Heart left ventricle (tissue), 16 donors: ENCODE results near the gene CD247. TPM values are rescaled to one million over a fixed set of nuclear protein-coding genes. Genes with fewer than 3 reads are reported as not detected.
A peak's percentile ranks its signal among the peaks of the same experiment; 100 is the strongest.

Source experiments
- ATAC-seq, 4 donors: fragments of 200-7000 bp; cut with Tn5 transposase; one replicate each; pipeline ENCODE4 v1.9.1; 2020 to 2022; ENCODE audit warnings: moderate library complexity in 4 of 4, mild to moderate bottlenecking in 3 of 4, moderate number of reproducible peaks in 1 of 4
- DNase-seq, 5 donors: peaks; one replicate each; pipeline ENCODE4 v3.0.0-alpha.2; 2020
- H3K27ac ChIP-seq, 12 donors: fragments of 200-600 bp; sonication (generic) in 4 of 12; one replicate each; pipeline versions ENCODE4 v1.5.0 to v1.8.0; 2016 to 2022; ENCODE audit warnings: mild to moderate bottlenecking in 2 of 12
- H3K27me3 ChIP-seq, 9 donors: fragments of 200-600 bp; sonication (generic) in 2 of 9; one replicate each; pipeline versions ENCODE4 v1.5.1 to v1.8.0; 2016 to 2022; ENCODE audit warnings: mild to moderate bottlenecking in 3 of 9
- H3K36me3 ChIP-seq, 9 donors: fragments of 200-600 bp; sonication (generic) in 2 of 9; one replicate each; pipeline versions ENCODE4 v1.5.0 to v1.8.0; 2018 to 2022; ENCODE audit warnings: mild to moderate bottlenecking in 2 of 9
- H3K4me1 ChIP-seq, 12 donors: fragments of 200-600 bp; sonication (generic) in 4 of 12; one replicate each; pipeline versions ENCODE4 v1.5.0 to v1.8.0; 2016 to 2022; ENCODE audit warnings: mild to moderate bottlenecking in 3 of 12
- H3K4me3 ChIP-seq, 12 donors: fragments of 200-600 bp; sonication (generic) in 4 of 12; one replicate each; pipeline versions ENCODE4 v1.5.0 to v1.8.0; 2017 to 2022; ENCODE audit warnings: mild to moderate bottlenecking in 9 of 12, moderate library complexity in 4 of 12
- H3K9me3 ChIP-seq, 12 donors: fragments of 200-600 bp; sonication (generic) in 4 of 12; one replicate each; pipeline versions ENCODE4 v1.5.0 to v1.8.0; 2016 to 2022; ENCODE audit warnings: mild to moderate bottlenecking in 1 of 12
- CTCF ChIP-seq, 12 donors: fragments of 200-600 bp; sonication (generic) in 4 of 12; IDR thresholded peaks; one replicate each; pipeline versions ENCODE4 v1.5.0 to v1.8.0; 2018 to 2022; ENCODE audit warnings: antibody characterized with exemption in 12 of 12, mild to moderate bottlenecking in 5 of 12
- POLR2A ChIP-seq, 2 donors: fragments of 450-650 bp; IDR thresholded peaks; one replicate each; pipeline ENCODE4 v1.6.1; 2017; ENCODE audit warnings: antibody characterized with exemption in 2 of 2, mild to moderate bottlenecking in 2 of 2, moderate library complexity in 2 of 2
- WGBS, 4 donors: extraction: QIAGEN DNeasy Blood & Tissue Kit in 2 of 4; methylation state at CpG; one replicate each; pipeline versions ENCODE4 v1.1.5 to v1.1.7; 2013 to 2018; 5-methylcytosine and 5-hydroxymethylcytosine counted together
- intact Hi-C, 10 donors: fragments of 100-400 bp; cut with DNase I; formaldehyde crosslinking; loops; one replicate each; pipeline versions ENCODE4 v1.11.1 to v1.14.2; 2022
- polyA plus RNA-seq, 2 donors: library from polyadenylated mRNA; stranded (reverse); fragments of 200-250 nt; gene quantifications; one replicate each; pipeline ENCODE4 v1.2.3, GENCODE V29; 2013
- total RNA-seq, 9 donors: library from RNA; depleted of rRNA in 2 of 9; stranded (reverse); fragments of >200 nt in 2 of 9; fragmentation: NEBNext Ultra II Directional in 3 of 9; extraction: Animal tissue kit (Norgen Biotek cat#: 25700) in 3 of 9; gene quantifications; one replicate each; pipeline versions ENCODE4 v1.1.0 to v1.2.4, GENCODE V29; 2016 to 2023
- donor health status: ischemic (EF 13 %, LVEDD 7.1; RV severe dilation, severe dysfunction).
- donor health status: healthy with polysubstance abuse.
- donor health status: DM: no; HTN: yes; CAD: no.
- donor health status: DM: no; HTN: no; CAD: no.
- donor health status: ischemic (EF 25% LVEDD 6.9; RV normal size, moderate dysfunction).
- donor health status: ischemic (EF 25% LVEDD 5.7; RV mildly dilated, moderate dysfunction).
- donor health status: healthy.
- donor health status: DM: yes; HTN: yes; CAD: no.
- donor health status: ischemic (EF 35%, LVEDD 5.7; RV mildly dilated, moderate dysfunction).
- donor health status: nonischemic (EF 11% LVEDD 7.7; RV severe dilation, severe dysfunction).
- donor health status: DM: yes; HTN: yes; CAD: no.
- donor health status: PGD.
- donor health status: ischemic (EF 29% LVEDD 5.4; RV normal size, mild dysfunction).
- donor health status: nonischemic (EF 23%, LVEDD 6.1; RV moderate dilation, normal function).

Gene CD247
- total and polyA plus RNA-seq, 11 donors = 0.19 to 7.6 (median 0.47) TPM; not detected in 1

- peaks cover 0 to 10% (median 2%) of the 10 kb centered on the region in 9 donors for H3K27me3 ChIP-seq
- H3K27ac ChIP-seq = no peak overlapping the region
- H3K9me3 ChIP-seq = no peaks in the 10 kb centered on the region
- H3K36me3 ChIP-seq = no peaks in the 10 kb centered on the region
- H3K4me1 ChIP-seq = peaks cover 0 to 8% (median 0%) of the 10 kb centered on the region in 12 donors
- ATAC-seq (no peak), DNase-seq (no peak)
- TF ChIP-seq POLR2A (IDR thresholded peaks at IDR 0.05) = no peak
- no peak for TF ChIP-seq CTCF (IDR thresholded peaks at IDR 0.05)
- intact Hi-C loops = no loop called here
- WGBS, 4 donors = 91 to 94% (median 91%) methylated on average over 6 of the region's 6 CpGs
- no peak overlapping the region for H3K4me3 ChIP-seq
Measured at GRCh38 chr1:167433884-167434283, 84.4 kb downstream of the CD247 start.

- no peaks in the 10 kb centered on the region for H3K27me3 ChIP-seq
- no peak overlapping the region for H3K4me3 ChIP-seq
- no peaks in the 10 kb centered on the region for H3K36me3 ChIP-seq
- no peak for ATAC-seq
- TF ChIP-seq POLR2A (IDR thresholded peaks at IDR 0.05) (no peak), CTCF (IDR thresholded peaks at IDR 0.05) (no peak)
- no peak overlapping the region for H3K27ac ChIP-seq
- intact Hi-C loops = no loop called here
- no peaks in the 10 kb centered on the region for H3K9me3 ChIP-seq
- DNase-seq = no peak
- WGBS, 4 donors = 95 to 99% (median 97%) methylated on average over 7 of the region's 7 CpGs
- peaks cover 0 to 18% (median 3%) of the 10 kb centered on the region in 12 donors for H3K4me1 ChIP-seq
Measured at GRCh38 chr1:167432780-167433179, 85.5 kb downstream of the CD247 start.

- WGBS, 4 donors = 85 to 93% (median 92%) methylated on average over 5 to 8 of the region's 8 CpGs
- H3K4me3 ChIP-seq = no peak overlapping the region
- no peaks in the 10 kb centered on the region for H3K27me3 ChIP-seq
- TF ChIP-seq CTCF (IDR thresholded peaks at IDR 0.05) = no peak
- intact Hi-C loops = no loop called here
- DNase-seq (no peak), ATAC-seq (peak in 1 of 4 donors; percentile 15)
- H3K9me3 ChIP-seq = no peaks in the 10 kb centered on the region
- H3K36me3 ChIP-seq = no peaks in the 10 kb centered on the region
- peaks cover 0 to 21% (median 3%) of the 10 kb centered on the region in 12 donors for H3K4me1 ChIP-seq
- H3K27ac ChIP-seq = peak overlapping the region in 1 of 12 donors; percentile 27
Measured at GRCh38 chr1:167431909-167432650, 86.2 kb downstream of the CD247 start.

- peak in 3 of 4 donors; percentile 36 to 52 (median 49) for ATAC-seq
- peaks cover 0 to 21% (median 3%) of the 10 kb centered on the region in 12 donors for H3K4me1 ChIP-seq
- intact Hi-C loops = no loop called here
- no peak for DNase-seq
- no peak for TF ChIP-seq CTCF (IDR thresholded peaks at IDR 0.05)
- TF ChIP-seq POLR2A (IDR thresholded peaks at IDR 0.05) = no peak
- H3K36me3 ChIP-seq = no peaks in the 10 kb centered on the region
- no peaks in the 10 kb centered on the region for H3K27me3 ChIP-seq
- H3K9me3 ChIP-seq = no peaks in the 10 kb centered on the region
- H3K27ac ChIP-seq = peak overlapping the region in 1 of 12 donors; percentile 27
- WGBS, 4 donors = 66 to 73% (median 67%) methylated on average over 13 to 14 of the region's 14 CpGs
- no peak overlapping the region for H3K4me3 ChIP-seq
Measured at GRCh38 chr1:167431261-167431908, 86.9 kb downstream of the CD247 start.
